Measurements from ENCODE around the gene STPG4. TPM values are rescaled to one million over a fixed set of nuclear protein-coding genes. Genes with fewer than 3 reads are reported as not detected.

Gene STPG4
- total and polyA plus RNA-seq, 2 of the 8 experiments (the other 6 are each of a cell fraction or from before 2014, with no cell fraction given) = 0.28 TPM; not detected in 1

GRCh38 chr2:47087051-47087450, 68.1 kb downstream of the STPG4 start:
- Histone ChIP-seq H2BK5ac (ENCODE audit: low read depth, low read length) (no peak overlapping the region), H3K4ac (replicated peaks; ENCODE audit: insufficient read length, low read depth, low read length) (no peak overlapping the region), H3K4me3 (ENCODE audit: extremely low read depth in 1 of 4, insufficient read depth in 2 of 4, low read depth in 3 of 4, low read length in 4 of 4) (no peak overlapping the region), H3K18ac (ENCODE audit: extremely low read depth, low read length) (no peak overlapping the region), H3K9me3 (ENCODE audit: insufficient read depth in 2 of 2, low read depth in 1 of 2, low read length in 1 of 2) (no peaks in the 10 kb centered on the region), H3K79me2 (ENCODE audit: control insufficient read depth in 1 of 2, insufficient read depth in 2 of 2, low read length in 2 of 2) (no peaks in the 10 kb centered on the region), H3K56ac (replicated peaks; ENCODE audit: insufficient read length, low read depth, low read length) (no peak overlapping the region), H2BK20ac (ENCODE audit: low read length) (no peak overlapping the region), H3K79me1 (ENCODE audit: low read depth, low read length) (no peaks in the 10 kb centered on the region), H3K36me3 (ENCODE audit: control insufficient read depth in 2 of 4, insufficient read depth in 4 of 4, low read length in 3 of 4) (no peaks in the 10 kb centered on the region), H2BK120ac (replicated peaks; ENCODE audit: low read depth, low read length) (no peak overlapping the region), H3K23ac (ENCODE audit: insufficient read length) (no peak overlapping the region), H3K9ac (replicated peaks in 1 of 4; ENCODE audit: extremely low read depth in 1 of 4, low read depth in 3 of 4, low read length in 3 of 4) (no peak overlapping the region), H3K27me3 (replicated peaks in 1 of 4; ENCODE audit: control insufficient read depth in 3 of 4, extremely low read depth in 1 of 4, insufficient read depth in 3 of 4, low read length in 3 of 4) (no peaks in the 10 kb centered on the region; a peak in 2 of 7 replicates), H3K27ac (ENCODE audit: low read depth, low read length) (no peak overlapping the region), H3K14ac (ENCODE audit: insufficient read length) (no peak overlapping the region), H4K5ac (ENCODE audit: insufficient read length, low read depth, low read length) (no peak overlapping the region), H3K4me1 (replicated peaks in 1 of 4; ENCODE audit: control insufficient read depth in 3 of 4, insufficient read depth in 4 of 4, low read length in 3 of 4) (peaks cover 0 to 6% (median 2%) of the 10 kb centered on the region in 4 experiments; a peak in 2 of 7 replicates), H4K20me1 (replicated peaks in 1 of 2; ENCODE audit: control insufficient read depth in 1 of 2, insufficient read depth in 2 of 2, low read length in 2 of 2) (peaks cover 0 to 2% of the 10 kb centered on the region in 2 experiments), H2BK12ac (ENCODE audit: low read depth, low read length) (no peak overlapping the region), H2BK15ac (ENCODE audit: low read length) (no peak overlapping the region), H2AFZ (ENCODE audit: low read length) (no peak overlapping the region), H3K23me2 (ENCODE audit: low read depth, low read length) (no peaks in the 10 kb centered on the region), H3K4me2 (ENCODE audit: insufficient read depth in 1 of 2, low read depth in 2 of 2, low read length in 2 of 2) (no peak overlapping the region), H4K91ac (replicated peaks; ENCODE audit: insufficient read length, low read length) (no peak overlapping the region), H2AK5ac (ENCODE audit: low read depth, low read length) (no peak overlapping the region), H4K8ac (ENCODE audit: extremely low read depth, insufficient read depth, low read length) (no peak overlapping the region)
- FAIRE-seq = no peak
- POLR2A ChIA-PET (ENCODE audit: partially characterized antibody) = no interaction called here
- no peak for DNase-seq (ENCODE audit: low read depth in 1 of 2, low spot score in 2 of 2)
- 87% methylated on average over 3 of the region's 3 CpGs; no CpG with 5 or more reads in 1 of the 2 experiments for WGBS, 2 experiments (ENCODE audit: extremely low coverage in 1 of 2, insufficient coverage in 1 of 2, insufficient read length in 1 of 2, insufficient replicate concordance in 2 of 2, low coverage in 1 of 2, low lambda C conversion rate in 2 of 2, missing lambda C conversion rate in 1 of 2)
- CTCF ChIA-PET (ENCODE audit: partially characterized antibody) = interaction anchor here (0.6 to 1.1 kb wide), 2 partner anchors 38 to 350 kb away, joined by 3 to 4 read pairs; no protein-coding TSS in a partner anchor
- TF ChIP-seq USF2 (IDR thresholded peaks at IDR 0.05; ENCODE audit: low read length) (no peak), POLR2AphosphoS5 (IDR thresholded peaks at IDR 0.05; ENCODE audit: low read depth, low read length) (no peak), CTCF (IDR thresholded peaks at IDR 0.05; ENCODE audit: control extremely low read depth in 1 of 3, insufficient read depth in 1 of 3, low read depth in 1 of 3, low read length in 3 of 3) (no peak), MAX (IDR thresholded peaks at IDR 0.05) (no peak)

Measured in H1 (cell line).